SK-N-MC (cell line): ENCODE measurements around the gene ZNRF3.

Experiments
- EZH2 ChIP-seq: fragments of 200-600 bp; sonication (generic); IDR thresholded peaks from one replicate; pipeline ENCODE4 v1.6.1; 2017; ENCODE audit warnings: antibody characterized with exemption
- FOXP2 ChIP-seq: optimal IDR thresholded peaks from 2 replicates; pipeline ENCODE3; 2011; ENCODE audit warnings: mild to moderate bottlenecking, moderate library complexity; ENCODE audit not compliant: insufficient read depth; ENCODE audit errors: extremely low read length, control extremely low read depth
- POLR2AphosphoS5 ChIP-seq: IDR thresholded peaks from 2 replicates; pipeline ENCODE4 v1.6.1; 2012; ENCODE audit warnings: mild to moderate bottlenecking, low read depth, low read length, borderline replicate concordance

DNA sequence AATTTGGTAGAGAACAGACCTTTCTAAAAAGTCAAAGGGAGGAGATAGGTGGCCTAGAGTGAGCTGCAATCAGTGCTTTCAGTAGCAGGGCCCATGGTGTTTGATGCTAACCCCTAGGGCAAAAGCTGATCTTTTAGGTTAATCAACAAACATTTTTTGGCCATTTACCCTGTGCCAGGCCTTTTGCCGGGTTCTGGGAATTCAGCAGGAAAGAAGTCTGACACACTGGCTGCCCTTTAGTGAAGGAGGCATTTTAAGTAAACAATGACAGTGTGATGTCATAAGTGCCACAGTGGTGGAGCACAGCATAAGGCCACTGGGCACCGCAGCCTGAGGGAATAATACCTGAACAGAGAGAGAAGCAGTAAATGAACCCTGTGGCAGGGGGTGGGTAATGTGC is 149.2 kb downstream of the ZNRF3 start:
- TF ChIP-seq EZH2 (no peak), POLR2AphosphoS5 (no peak), FOXP2 (no peak)
